Body of pancreas (tissue), 4 donors: ENCODE data around the gene CCDC158. TPM values are rescaled to one million over a fixed set of nuclear protein-coding genes. Genes with fewer than 3 reads are reported as not detected.

ENCODE experiments used
- ATAC-seq: fragments of 150-250 bp; one replicate; pipeline ENCODE4 v1.9.1; 2016
- DNase-seq, 4 donors: peaks; one replicate each; pipeline ENCODE4 v3.0.0-alpha.2; 2019
- H3K27ac ChIP-seq, 4 donors: fragments of 200-600 bp; sonication (generic); 1 replicate in 3 of 4; 2 replicates in 1 of 4; pipeline versions ENCODE4 v1.5.1 to v1.6.1; 2016 to 2019; ENCODE audit warnings: mild to moderate bottlenecking in 1 of 4, mixed read lengths in 1 of 4, moderate library complexity in 1 of 4
- H3K27me3 ChIP-seq, 2 donors: fragments of 200-600 bp; sonication (generic); one replicate each; pipeline ENCODE4 v1.6.0; 2016; ENCODE audit warnings: mild to moderate bottlenecking in 1 of 2
- H3K36me3 ChIP-seq, 2 donors: fragments of 200-600 bp; sonication (generic); replicated peaks in 1 of 2; 2 replicates each; pipeline ENCODE4 v1.5.1; 2016; ENCODE audit warnings: low read depth in 2 of 2; ENCODE audit not compliant: insufficient read depth in 1 of 2
- H3K4me1 ChIP-seq: fragments of 200-600 bp; sonication (generic); one replicate; pipeline ENCODE4 v1.6.0; 2016
- H3K4me3 ChIP-seq, 2 donors: fragments of 200-600 bp; sonication (generic); 1 replicate in 1 of 2; 2 replicates in 1 of 2; pipeline ENCODE4 v1.5.1; 2016 to 2019
- H3K9me3 ChIP-seq, 3 donors: fragments of 200-600 bp; sonication (generic); 1 replicate in 2 of 3; 2 replicates in 1 of 3; pipeline ENCODE4 v1.5.1; 2016
- POLR2A ChIP-seq, 3 donors: fragments of 450-650 bp; IDR thresholded peaks; one replicate each; pipeline ENCODE4 v1.6.1; 2016; ENCODE audit warnings: antibody characterized with exemption in 3 of 3, mild to moderate bottlenecking in 2 of 3
- WGBS, 2 donors: methylation state at CpG; one replicate each; pipeline ENCODE4 v1.1.5; 2017; 5-methylcytosine and 5-hydroxymethylcytosine counted together
- intact Hi-C: fragments of 100-400 bp; cut with DNase I; formaldehyde crosslinking; loops from one replicate; pipeline ENCODE4 v1.15.1; 2023
- total RNA-seq, 2 donors: library from RNA; depleted of rRNA; stranded (reverse); fragments of >200 nt; gene quantifications; one replicate each; pipeline ENCODE4 v1.1.0, GENCODE V29; 2016
- TF ChIP-seq, protein P1 (sequence below), 7 experiments: fragments of 450-650 bp in 4 of 7; fragments of 200-600 bp in 3 of 7; sonication (generic) in 3 of 7; IDR thresholded peaks; one replicate each; pipeline ENCODE4 v1.5.1; 2016 to 2019; ENCODE audit warnings: antibody characterized with exemption in 7 of 7

Gene CCDC158
- total RNA-seq, 2 donors from 2014 or later = 0.99 to 1.3 TPM

DNA sequence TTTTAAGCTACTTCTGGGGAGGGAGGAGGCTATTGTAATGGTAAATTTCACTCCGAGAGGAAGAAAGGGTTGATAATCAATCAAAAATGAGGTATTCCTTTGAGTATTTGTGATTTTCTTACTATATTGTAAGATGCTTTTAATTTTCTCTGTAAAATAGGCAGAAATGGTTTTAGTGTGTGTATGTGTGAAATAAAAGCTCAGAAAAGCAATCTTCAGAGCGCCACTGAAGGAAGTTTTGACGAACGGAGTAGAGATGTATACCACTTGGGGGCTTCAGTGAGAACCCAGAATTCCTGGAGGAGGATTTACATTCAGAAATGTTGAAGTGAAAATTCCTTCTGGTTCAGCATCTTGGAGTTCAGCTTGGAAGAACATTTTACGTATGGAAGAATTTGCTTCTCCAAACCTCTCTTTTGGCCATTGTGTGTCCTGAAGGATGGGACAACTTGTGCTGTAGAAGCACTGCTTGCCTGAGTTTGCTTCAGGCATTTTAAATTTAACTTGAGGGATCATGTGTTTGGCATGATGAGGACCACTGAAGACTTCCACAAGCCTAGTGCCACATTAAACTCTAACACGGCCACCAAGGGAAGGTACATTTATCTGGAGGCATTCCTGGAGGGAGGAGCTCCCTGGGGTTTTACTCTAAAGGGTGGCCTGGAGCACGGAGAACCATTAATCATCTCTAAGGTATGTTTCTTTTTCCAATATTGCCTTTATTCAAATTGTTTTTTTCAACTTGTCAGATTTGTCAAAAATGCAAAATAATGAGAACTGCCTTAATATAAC is 14.8 kb upstream of the CCDC158 start:
- no peak overlapping the region for H3K27ac ChIP-seq
- H3K36me3 ChIP-seq = no peaks in the 10 kb centered on the region
- no peak overlapping the region for H3K4me3 ChIP-seq
- H3K27me3 ChIP-seq = no peaks in the 10 kb centered on the region
- TF ChIP-seq, protein P1, sequence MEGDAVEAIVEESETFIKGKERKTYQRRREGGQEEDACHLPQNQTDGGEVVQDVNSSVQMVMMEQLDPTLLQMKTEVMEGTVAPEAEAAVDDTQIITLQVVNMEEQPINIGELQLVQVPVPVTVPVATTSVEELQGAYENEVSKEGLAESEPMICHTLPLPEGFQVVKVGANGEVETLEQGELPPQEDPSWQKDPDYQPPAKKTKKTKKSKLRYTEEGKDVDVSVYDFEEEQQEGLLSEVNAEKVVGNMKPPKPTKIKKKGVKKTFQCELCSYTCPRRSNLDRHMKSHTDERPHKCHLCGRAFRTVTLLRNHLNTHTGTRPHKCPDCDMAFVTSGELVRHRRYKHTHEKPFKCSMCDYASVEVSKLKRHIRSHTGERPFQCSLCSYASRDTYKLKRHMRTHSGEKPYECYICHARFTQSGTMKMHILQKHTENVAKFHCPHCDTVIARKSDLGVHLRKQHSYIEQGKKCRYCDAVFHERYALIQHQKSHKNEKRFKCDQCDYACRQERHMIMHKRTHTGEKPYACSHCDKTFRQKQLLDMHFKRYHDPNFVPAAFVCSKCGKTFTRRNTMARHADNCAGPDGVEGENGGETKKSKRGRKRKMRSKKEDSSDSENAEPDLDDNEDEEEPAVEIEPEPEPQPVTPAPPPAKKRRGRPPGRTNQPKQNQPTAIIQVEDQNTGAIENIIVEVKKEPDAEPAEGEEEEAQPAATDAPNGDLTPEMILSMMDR (IDR thresholded peaks at IDR 0.05) = no peak
- TF ChIP-seq POLR2A (IDR thresholded peaks at IDR 0.05) = no peak
- intact Hi-C loops = no loop called here
- peaks cover 8% of the 10 kb centered on the region for H3K4me1 ChIP-seq
- H3K9me3 ChIP-seq = no peaks in the 10 kb centered on the region
- 72 to 77% methylated on average over 7 of the region's 7 CpGs for WGBS, 2 donors
- DNase-seq (no peak), ATAC-seq (no peak)

DNA sequence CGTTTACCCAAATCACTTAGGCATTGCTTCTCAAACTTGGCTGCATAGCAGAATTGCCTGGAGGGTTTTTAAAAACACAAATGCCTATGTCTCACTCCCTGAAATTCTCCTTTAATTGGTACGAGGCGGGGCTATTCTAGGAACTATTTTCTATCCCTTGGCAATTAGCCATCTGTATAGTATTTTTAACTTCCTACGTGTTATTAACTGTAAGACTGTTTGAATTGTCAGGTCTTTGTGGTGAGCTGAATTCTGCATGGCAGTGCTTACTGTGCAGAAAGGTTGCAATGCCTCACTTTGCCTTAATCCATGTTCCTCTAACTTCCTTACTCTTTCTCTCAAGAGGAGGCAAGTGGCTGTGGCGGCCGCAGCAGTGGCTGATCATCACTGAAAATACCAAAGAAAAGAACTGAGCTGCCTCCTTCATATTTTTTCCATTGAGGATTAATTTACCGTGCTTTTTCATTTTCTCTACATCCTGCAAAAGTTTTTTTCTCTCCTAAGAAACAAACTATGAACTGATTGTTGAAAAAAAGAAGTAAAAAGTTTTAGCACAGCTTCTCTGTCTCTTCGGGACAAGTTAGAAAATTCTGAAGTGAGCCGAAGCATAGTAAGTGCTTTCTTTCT is 14.1 kb upstream of the CCDC158 start, which contains the start of gene SHROOM3:
Gene SHROOM3 (plus strand): TSS at position 329 of the 627 bp plus-strand sequence. CDS start 824 bp downstream, outside the sequence.
- Histone ChIP-seq H3K27ac (no peak within 1 kb of the TSS), H3K36me3 (no peaks in the 10 kb centered on the region), H3K4me3 (no peak within 1 kb of the TSS), H3K9me3 (no peaks in the 10 kb centered on the region), H3K27me3 (no peaks in the 10 kb centered on the region), H3K4me1 (peaks cover 8% of the 10 kb centered on the region)
- DNase-seq (no peak), ATAC-seq (no peak)
- TF ChIP-seq POLR2A (IDR thresholded peaks at IDR 0.05) = no peak
- TF ChIP-seq, protein P1 (IDR thresholded peaks at IDR 0.05) = no peak
- WGBS, 2 donors = 35 to 43% methylated on average over 9 of the region's 9 CpGs
- intact Hi-C loops = loop anchor here (5.0 kb wide), 1 partner anchor 72 kb away; no protein-coding TSS in a partner anchor

GRCh38 chr4:76430519-76431388 is 9.8 kb upstream of the CCDC158 start:
- Histone ChIP-seq H3K36me3 (no peaks in the 10 kb centered on the region), H3K27me3 (no peaks in the 10 kb centered on the region), H3K4me3 (no peak overlapping the region), H3K27ac (no peak overlapping the region), H3K4me1 (peaks cover 17% of the 10 kb centered on the region), H3K9me3 (no peaks in the 10 kb centered on the region)
- DNase-seq (peak in 1 of 4 donors; percentile 48), ATAC-seq (peak; percentile 52)
- intact Hi-C loops = loop anchor here (5.0 kb wide), 1 partner anchor 77 kb away; no protein-coding TSS in a partner anchor
- no peak for TF ChIP-seq POLR2A (IDR thresholded peaks at IDR 0.05)
- TF ChIP-seq, protein P1 (IDR thresholded peaks at IDR 0.05) = peak; percentile 38 to 89 (median 79)
- WGBS, 2 donors = 34 to 36% methylated on average over 15 of the region's 15 CpGs

- Histone ChIP-seq H3K27ac (no peak overlapping the region), H3K36me3 (no peaks in the 10 kb centered on the region), H3K9me3 (no peaks in the 10 kb centered on the region), H3K27me3 (no peaks in the 10 kb centered on the region), H3K4me3 (no peak overlapping the region), H3K4me1 (peaks cover 10% of the 10 kb centered on the region)
- intact Hi-C loops = loop anchor here (5.0 kb wide), 1 partner anchor 78 kb away; no protein-coding TSS in a partner anchor
- DNase-seq (no peak), ATAC-seq (no peak)
- WGBS, 2 donors = 87 to 90% methylated on average over 1 of the region's 1 CpG
- no peak for TF ChIP-seq POLR2A (IDR thresholded peaks at IDR 0.05)
- TF ChIP-seq, protein P1 (IDR thresholded peaks at IDR 0.05) = no peak
Observed at GRCh38 chr4:76429636-76430035, 8.7 kb upstream of the CCDC158 start.
